Mesenchymal stem cell (in vitro differentiated cells and primary cell): ENCODE measurements around the gene CERS5.
A peak's percentile ranks its signal among the peaks of the same experiment; 100 is the strongest.

Experiments
- DNase-seq: peaks from one replicate; pipeline ENCODE4 v3.0.0-alpha.2; 2013
- H2AFZ ChIP-seq: one replicate; pipeline ENCODE4 v1.6.1; 2013; ENCODE audit warnings: low read depth, mild to moderate bottlenecking, control low read depth, inconsistent platforms, low read length, moderate library complexity
- H2AK5ac ChIP-seq: 2 replicates; pipeline ENCODE4 v1.6.1; 2013; ENCODE audit warnings: low read length, moderate library complexity, mild to moderate bottlenecking, inconsistent platforms; ENCODE audit not compliant: severe bottlenecking
- H2BK120ac ChIP-seq: one replicate; pipeline ENCODE4 v1.6.1; 2013; ENCODE audit warnings: low read depth, mild to moderate bottlenecking, inconsistent platforms, low read length, moderate library complexity
- H2BK12ac ChIP-seq, 2 experiments: one replicate each; pipeline ENCODE4 v1.6.1; 2013; ENCODE audit warnings: inconsistent platforms in 2 of 2, low read length in 2 of 2, mild to moderate bottlenecking in 2 of 2, moderate library complexity in 2 of 2, control low read depth in 1 of 2
- H2BK15ac ChIP-seq: one replicate; pipeline ENCODE4 v1.6.1; 2013; ENCODE audit warnings: mild to moderate bottlenecking, low read depth, inconsistent platforms; ENCODE audit not compliant: poor library complexity, severe bottlenecking
- H2BK5ac ChIP-seq: 2 replicates; pipeline ENCODE4 v1.6.1; 2013; ENCODE audit warnings: low read depth, mild to moderate bottlenecking, low read length, control low read depth, inconsistent platforms; ENCODE audit not compliant: poor library complexity, severe bottlenecking
- H3K14ac ChIP-seq, 2 experiments: one replicate each; pipeline ENCODE4 v1.6.1; 2013; ENCODE audit warnings: inconsistent platforms in 2 of 2, low read length in 2 of 2, control low read depth in 1 of 2, mild to moderate bottlenecking in 1 of 2, moderate library complexity in 1 of 2
- H3K18ac ChIP-seq, 2 experiments: one replicate each; pipeline ENCODE4 v1.6.1; 2013; ENCODE audit warnings: inconsistent platforms in 2 of 2, low read length in 2 of 2, control low read depth in 1 of 2, low read depth in 1 of 2, mild to moderate bottlenecking in 1 of 2
- H3K23ac ChIP-seq, 2 experiments: one replicate each; pipeline ENCODE4 v1.6.1; 2013; ENCODE audit warnings: inconsistent platforms in 2 of 2, low read length in 2 of 2, mild to moderate bottlenecking in 2 of 2, moderate library complexity in 2 of 2, control low read depth in 1 of 2
- H3K27ac ChIP-seq: 2 replicates; pipeline ENCODE4 v1.5.1; 2013; ENCODE audit warnings: mild to moderate bottlenecking, moderate library complexity, low read length, control low read depth, inconsistent platforms; ENCODE audit not compliant: poor library complexity, severe bottlenecking
- H3K27me3 ChIP-seq, 2 experiments: 2 replicates each; pipeline versions ENCODE4 v1.6.1 to v1.7.0; 2013; ENCODE audit warnings: low read length in 2 of 2, mild to moderate bottlenecking in 2 of 2, moderate library complexity in 2 of 2, control low read depth in 1 of 2, inconsistent platforms in 1 of 2; ENCODE audit not compliant: control insufficient read depth in 1 of 2, insufficient read depth in 1 of 2
- H3K36me3 ChIP-seq, 2 experiments: 2 replicates each; pipeline versions ENCODE4 v1.6.1 to v1.7.0; 2013; ENCODE audit warnings: low read length in 2 of 2, control low read depth in 1 of 2, inconsistent platforms in 1 of 2, low read depth in 1 of 2, mild to moderate bottlenecking in 1 of 2; ENCODE audit not compliant: insufficient read depth in 2 of 2, control insufficient read depth in 1 of 2
- H3K4ac ChIP-seq, 2 experiments: one replicate each; pipeline ENCODE4 v1.6.1; 2013; ENCODE audit warnings: inconsistent platforms in 2 of 2, low read length in 2 of 2, mild to moderate bottlenecking in 2 of 2, moderate library complexity in 2 of 2, control low read depth in 1 of 2, low read depth in 1 of 2
- H3K4me1 ChIP-seq: 2 replicates; pipeline ENCODE4 v1.6.1; 2013; ENCODE audit warnings: low read depth, low read length, control low read depth; ENCODE audit not compliant: control insufficient read depth, insufficient read depth
- H3K4me2 ChIP-seq: 2 replicates; pipeline ENCODE4 v1.6.1; 2013; ENCODE audit warnings: low read length, mild to moderate bottlenecking, inconsistent platforms; ENCODE audit not compliant: poor library complexity, severe bottlenecking
- H3K4me3 ChIP-seq, 2 experiments: 2 replicates each; pipeline versions ENCODE4 v1.5.1 to v1.7.0; 2013; ENCODE audit warnings: low read length in 2 of 2, mild to moderate bottlenecking in 2 of 2, control low read depth in 1 of 2, low read depth in 1 of 2; ENCODE audit not compliant: insufficient read depth in 1 of 2
- H3K79me1 ChIP-seq: replicated peaks from 2 replicates; pipeline ENCODE4 v1.6.1; 2013; ENCODE audit warnings: mild to moderate bottlenecking, control low read depth, low read length, inconsistent platforms; ENCODE audit not compliant: poor library complexity, severe bottlenecking
- H3K9ac ChIP-seq: 2 replicates; pipeline ENCODE4 v1.7.0; 2013; ENCODE audit warnings: mild to moderate bottlenecking, low read length, moderate library complexity
- H3K9me3 ChIP-seq: 2 replicates; pipeline ENCODE4 v1.7.0; 2013; ENCODE audit warnings: mild to moderate bottlenecking, low read length; ENCODE audit not compliant: control insufficient read depth
- H4K8ac ChIP-seq: one replicate; pipeline ENCODE4 v1.6.1; 2013; ENCODE audit warnings: inconsistent platforms, mild to moderate bottlenecking, low read length, moderate library complexity
- H4K91ac ChIP-seq: one replicate; pipeline ENCODE4 v1.6.1; 2013; ENCODE audit warnings: mild to moderate bottlenecking, low read length, inconsistent platforms
- WGBS: methylation state at CpG from one replicate; pipeline ENCODE4 v1.1.7; 2013; ENCODE audit warnings: mixed read lengths; 5-methylcytosine and 5-hydroxymethylcytosine counted together

The CERS5 gene

DNA sequence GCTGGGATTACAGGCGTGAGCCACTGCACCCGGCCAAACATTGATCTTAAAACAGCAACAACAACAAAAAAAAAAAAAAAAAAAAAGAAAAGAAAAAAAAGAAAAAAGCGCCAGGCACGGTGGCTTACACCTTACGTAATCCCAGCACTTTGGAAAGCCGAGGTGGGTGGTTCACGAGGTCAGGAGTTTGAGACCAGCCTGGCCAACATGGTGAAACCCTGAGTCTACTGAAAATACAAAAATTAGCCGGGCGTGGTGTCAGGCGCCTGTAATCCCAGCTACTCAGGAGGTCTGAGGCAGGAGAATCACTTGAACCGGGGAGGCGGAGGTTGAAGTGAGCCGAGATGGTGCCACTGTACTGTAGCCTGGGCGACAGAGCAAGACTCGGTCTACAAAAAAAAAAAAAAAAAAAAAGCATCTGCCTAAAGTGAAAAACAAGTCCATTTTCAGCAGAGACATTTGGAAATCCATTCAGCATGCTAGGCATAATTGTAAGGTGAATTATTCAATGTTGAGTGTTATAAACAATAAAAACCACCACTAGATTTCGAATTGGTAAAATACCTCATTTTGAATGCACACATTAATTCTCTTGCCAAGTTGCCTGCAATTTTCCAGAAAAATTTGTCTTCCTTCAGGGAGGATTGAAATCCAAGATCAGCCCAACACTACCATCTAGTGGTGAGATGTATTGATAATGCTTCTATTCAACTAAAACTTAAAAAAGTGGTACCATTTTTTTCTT, 8.0 kb upstream of the CERS5 start:
- WGBS, result 91% methylated on average over 13 of the region's 16 CpGs
- Histone ChIP-seq H3K79me1 (no peaks in the 10 kb centered on the region), H3K4me1 (no peaks in the 10 kb centered on the region), H4K8ac (no peak overlapping the region), H2AK5ac (no peak overlapping the region), H2BK120ac (no peak overlapping the region), H3K23ac (no peak overlapping the region), H4K91ac (no peak overlapping the region), H2BK12ac (no peak overlapping the region), H3K36me3 (peaks cover 16 to 41% of the 10 kb centered on the region in 2 experiments), H3K4ac (no peak overlapping the region), H2BK15ac (no peak overlapping the region), H2BK5ac (no peak overlapping the region), H3K9me3 (peaks cover 1% of the 10 kb centered on the region), H3K9ac (peak overlapping the region; percentile 37), H3K27ac (no peak overlapping the region), H2AFZ (no peak overlapping the region), H3K4me3 (no peak overlapping the region), H3K18ac (no peak overlapping the region), H3K14ac (no peak overlapping the region), H3K27me3 (no peaks in the 10 kb centered on the region), H3K4me2 (no peak overlapping the region)
- peak; percentile 82 for DNase-seq

DNA sequence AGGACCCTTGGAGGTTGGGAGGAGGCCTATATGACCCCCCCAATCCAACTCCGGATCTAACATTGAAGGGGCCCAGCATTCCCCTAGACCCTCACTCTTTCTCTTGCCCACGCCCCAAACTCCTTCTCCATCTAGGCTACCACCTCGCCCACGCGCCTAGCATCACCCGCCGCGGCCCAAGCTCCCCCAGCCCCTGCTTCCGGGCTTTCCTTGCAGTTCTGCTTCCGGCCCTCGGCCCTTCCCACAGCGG, 445 bp downstream of the CERS5 start:
- H3K4me1 ChIP-seq, result peaks cover 1% of the 10 kb centered on the region
- H3K14ac ChIP-seq, result peak overlapping the region in 1 of 2 experiments; percentile 77
- peak overlapping the region; percentile 54 to 94 for H3K4ac ChIP-seq
- H3K18ac ChIP-seq, result peak overlapping the region; percentile 64 to 96
- no peak overlapping the region for H2AK5ac ChIP-seq
- under 1% methylated on average over 12 of the region's 12 CpGs for WGBS
- no peaks in the 10 kb centered on the region for H3K27me3 ChIP-seq
- H3K27ac ChIP-seq, result peak overlapping the region; percentile 74
- peak overlapping the region; percentile 14 for H4K91ac ChIP-seq
- peak overlapping the region in 1 of 2 experiments; percentile 42 for H2BK12ac ChIP-seq
- DNase-seq, result no peak
- peak overlapping the region; percentile 94 for H4K8ac ChIP-seq
- H3K79me1 ChIP-seq, result peaks cover 1% of the 10 kb centered on the region
- H3K4me2 ChIP-seq, result peak overlapping the region; percentile 85
- peak overlapping the region in 1 of 2 experiments; percentile 83 for H3K23ac ChIP-seq
- H3K9me3 ChIP-seq, result peaks cover 9% of the 10 kb centered on the region
- peak overlapping the region; percentile 81 for H2BK5ac ChIP-seq
- peak overlapping the region; percentile 85 for H2BK120ac ChIP-seq
- H3K4me3 ChIP-seq, result peak overlapping the region; percentile 87 to 92
- peak overlapping the region; percentile 92 for H3K9ac ChIP-seq
- H2AFZ ChIP-seq, result peak overlapping the region; percentile 10
- peak overlapping the region; percentile 97 for H2BK15ac ChIP-seq
- H3K36me3 ChIP-seq, result no peaks in the 10 kb centered on the region

GRCh38 chr12:50164963-50165362, 2.2 kb downstream of the CERS5 start:
- no peak for DNase-seq

GRCh38 chr12:50162230-50162629, 4.9 kb downstream of the CERS5 start:
- Histone ChIP-seq H2BK15ac (no peak overlapping the region), H3K9me3 (no peaks in the 10 kb centered on the region), H3K27me3 (no peaks in the 10 kb centered on the region), H3K36me3 (peaks cover 0 to 6% of the 10 kb centered on the region in 2 experiments), H2BK12ac (no peak overlapping the region), H3K23ac (no peak overlapping the region), H4K91ac (no peak overlapping the region), H3K14ac (no peak overlapping the region), H3K4me1 (peaks cover 4% of the 10 kb centered on the region), H2AFZ (no peak overlapping the region), H3K4me2 (no peak overlapping the region), H3K4ac (no peak overlapping the region), H4K8ac (no peak overlapping the region), H2AK5ac (no peak overlapping the region), H3K27ac (no peak overlapping the region), H3K4me3 (no peak overlapping the region), H2BK120ac (no peak overlapping the region), H3K79me1 (peaks cover 4% of the 10 kb centered on the region), H2BK5ac (no peak overlapping the region), H3K9ac (no peak overlapping the region), H3K18ac (no peak overlapping the region)
- DNase-seq, result peak; percentile 48
- WGBS, result 92% methylated on average over 1 of the region's 2 CpGs

More at GRCh38 chr12:50164963-50165362, 2.2 kb downstream of the CERS5 start:
- no peak overlapping the region for H2BK12ac ChIP-seq
- H4K91ac ChIP-seq, result no peak overlapping the region
- peaks cover 1% of the 10 kb centered on the region for H3K4me1 ChIP-seq
- no peak overlapping the region for H3K23ac ChIP-seq
- no peak overlapping the region for H2BK15ac ChIP-seq
- H3K9me3 ChIP-seq, result peaks cover 6% of the 10 kb centered on the region
- no peak overlapping the region for H2BK5ac ChIP-seq
- peaks cover 1% of the 10 kb centered on the region for H3K79me1 ChIP-seq
- no peak overlapping the region for H3K4me3 ChIP-seq
- no peaks in the 10 kb centered on the region for H3K27me3 ChIP-seq
- no peak overlapping the region for H2AK5ac ChIP-seq
- H2BK120ac ChIP-seq, result no peak overlapping the region
- WGBS, result 97% methylated on average over 20 of the region's 20 CpGs
- H3K14ac ChIP-seq, result no peak overlapping the region
- H2AFZ ChIP-seq, result no peak overlapping the region
- no peak overlapping the region for H3K18ac ChIP-seq
- H3K36me3 ChIP-seq, result no peaks in the 10 kb centered on the region
- H3K9ac ChIP-seq, result no peak overlapping the region
- no peak overlapping the region for H3K4me2 ChIP-seq
- no peak overlapping the region for H3K27ac ChIP-seq
- H3K4ac ChIP-seq, result no peak overlapping the region
- H4K8ac ChIP-seq, result no peak overlapping the region
